Measurements from ENCODE around the gene COL2A1.

COL2A1 gene

DNA sequence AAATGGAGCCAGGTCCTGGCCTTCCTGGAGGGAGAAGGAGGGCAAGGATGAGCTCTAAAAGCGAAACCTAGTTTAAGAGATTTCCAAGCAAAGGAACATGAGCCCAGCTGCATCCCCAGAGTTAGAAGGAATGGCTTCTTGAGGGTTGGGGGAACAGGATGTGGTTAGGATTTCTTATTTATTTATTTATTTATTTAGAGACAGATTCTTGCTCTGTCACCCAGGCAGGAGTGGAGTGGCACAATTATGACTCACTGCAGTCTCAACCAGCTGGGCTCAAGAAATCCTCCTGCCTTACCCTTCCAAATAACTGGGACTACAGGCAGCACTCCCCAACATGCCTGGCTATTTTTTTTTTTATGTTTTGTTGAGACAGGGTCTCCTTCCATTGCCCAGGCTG is 66.2 kb downstream of the COL2A1 start:
- DNase-seq (ENCODE audit: low read depth) = no peak
- TF ChIP-seq, protein P1, sequence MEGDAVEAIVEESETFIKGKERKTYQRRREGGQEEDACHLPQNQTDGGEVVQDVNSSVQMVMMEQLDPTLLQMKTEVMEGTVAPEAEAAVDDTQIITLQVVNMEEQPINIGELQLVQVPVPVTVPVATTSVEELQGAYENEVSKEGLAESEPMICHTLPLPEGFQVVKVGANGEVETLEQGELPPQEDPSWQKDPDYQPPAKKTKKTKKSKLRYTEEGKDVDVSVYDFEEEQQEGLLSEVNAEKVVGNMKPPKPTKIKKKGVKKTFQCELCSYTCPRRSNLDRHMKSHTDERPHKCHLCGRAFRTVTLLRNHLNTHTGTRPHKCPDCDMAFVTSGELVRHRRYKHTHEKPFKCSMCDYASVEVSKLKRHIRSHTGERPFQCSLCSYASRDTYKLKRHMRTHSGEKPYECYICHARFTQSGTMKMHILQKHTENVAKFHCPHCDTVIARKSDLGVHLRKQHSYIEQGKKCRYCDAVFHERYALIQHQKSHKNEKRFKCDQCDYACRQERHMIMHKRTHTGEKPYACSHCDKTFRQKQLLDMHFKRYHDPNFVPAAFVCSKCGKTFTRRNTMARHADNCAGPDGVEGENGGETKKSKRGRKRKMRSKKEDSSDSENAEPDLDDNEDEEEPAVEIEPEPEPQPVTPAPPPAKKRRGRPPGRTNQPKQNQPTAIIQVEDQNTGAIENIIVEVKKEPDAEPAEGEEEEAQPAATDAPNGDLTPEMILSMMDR (conservative IDR thresholded peaks at IDR 0.05; ENCODE audit: low read depth, low read length) = no peak
- no peak overlapping the region for H3K4me3 ChIP-seq (ENCODE audit: low read length)

DNA sequence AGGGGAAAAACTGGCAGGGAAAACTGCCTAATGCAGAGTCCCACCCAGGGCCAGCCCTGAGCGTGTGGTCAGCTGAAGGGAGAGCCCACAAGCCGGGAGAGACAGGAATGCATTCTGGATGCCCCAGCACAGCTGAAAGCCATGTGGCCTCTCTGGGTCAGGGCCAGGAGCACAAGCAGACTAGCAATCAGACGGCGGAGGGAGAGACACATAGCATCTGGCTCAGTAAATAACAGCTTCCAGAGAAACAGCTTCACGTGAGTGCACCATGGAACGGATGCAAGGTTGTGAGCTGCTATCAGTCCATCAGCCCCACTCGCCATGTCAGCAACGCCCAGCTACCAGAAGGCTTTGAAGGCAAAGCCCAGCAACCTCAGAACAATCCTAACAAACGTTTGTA is 69.1 kb downstream of the COL2A1 start:
- TF ChIP-seq, protein P1 (conservative IDR thresholded peaks at IDR 0.05; ENCODE audit: low read depth, low read length) = no peak
- H3K4me3 ChIP-seq (ENCODE audit: low read length) = no peak overlapping the region
- DNase-seq (ENCODE audit: low read depth) = peak; percentile 10

DNA sequence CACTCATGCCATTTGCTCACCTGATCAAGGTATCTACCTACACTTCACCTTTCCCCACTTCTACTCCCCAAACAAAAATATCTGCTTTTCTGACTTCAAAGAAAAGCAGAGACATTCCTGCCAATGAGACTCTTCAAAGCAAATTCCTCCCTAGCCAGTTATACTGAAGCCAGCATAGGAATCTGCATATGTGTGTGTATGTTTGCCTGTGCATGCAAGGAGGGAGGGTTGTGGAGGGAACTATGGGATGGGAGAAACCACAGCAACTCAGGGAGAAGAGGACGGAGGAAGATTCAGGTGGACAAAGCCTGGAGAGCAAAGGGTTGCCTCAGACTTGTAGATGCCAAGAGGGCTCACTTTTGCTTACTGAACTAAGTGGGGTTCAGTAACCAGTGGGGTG is 73.1 kb downstream of the COL2A1 start:
- no peak overlapping the region for H3K4me3 ChIP-seq (ENCODE audit: low read length)
- DNase-seq (ENCODE audit: low read depth) = no peak
- TF ChIP-seq, protein P1 (conservative IDR thresholded peaks at IDR 0.05; ENCODE audit: low read depth, low read length) = no peak

DNA sequence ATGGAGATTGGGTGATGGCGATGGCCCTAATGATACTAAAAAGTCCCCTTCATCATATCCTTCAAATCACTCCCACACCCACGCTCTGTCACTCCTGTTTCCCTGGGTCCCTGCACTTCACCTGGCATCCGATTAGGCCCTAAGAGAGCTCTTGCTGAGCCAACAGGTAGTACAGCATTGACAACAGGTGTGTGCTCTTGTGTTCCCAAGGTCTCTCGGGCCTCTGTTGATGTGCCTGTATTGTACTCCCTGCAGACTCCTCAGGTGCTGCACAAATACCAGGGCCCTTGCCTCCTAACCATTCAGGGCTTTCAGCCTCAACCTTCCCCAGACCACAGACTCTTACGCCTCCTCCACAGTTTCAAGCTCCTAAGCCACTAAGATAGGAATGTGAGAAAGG is 73.6 kb downstream of the COL2A1 start:
- DNase-seq (ENCODE audit: low read depth) = no peak
- TF ChIP-seq, protein P1 (conservative IDR thresholded peaks at IDR 0.05; ENCODE audit: low read depth, low read length) = no peak
- no peak overlapping the region for H3K4me3 ChIP-seq (ENCODE audit: low read length)

DNA sequence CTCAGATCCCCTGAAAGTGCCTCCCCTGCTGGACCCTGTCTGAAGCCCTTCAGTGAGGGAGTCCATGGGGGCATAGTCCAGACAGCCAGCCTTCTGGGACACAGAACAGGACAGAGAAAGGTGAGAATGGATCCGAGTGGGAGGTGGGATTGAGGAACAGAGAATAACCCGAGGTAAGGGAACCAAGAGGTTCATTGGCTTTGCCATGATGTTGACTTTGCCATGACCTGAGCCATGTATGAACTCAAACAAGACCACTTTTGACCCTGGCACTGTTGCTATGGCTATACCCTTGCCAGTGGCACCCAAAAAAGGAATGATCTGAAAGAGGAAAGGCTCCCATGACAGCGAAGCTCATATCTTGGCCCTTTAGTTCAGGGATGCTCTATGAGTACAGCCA is 76.9 kb downstream of the COL2A1 start:
- TF ChIP-seq, protein P1 (conservative IDR thresholded peaks at IDR 0.05; ENCODE audit: low read depth, low read length) = no peak
- no peak overlapping the region for H3K4me3 ChIP-seq (ENCODE audit: low read length)
- DNase-seq (ENCODE audit: low read depth) = no peak

Data from retinal pigment epithelial cell (primary cell).